GM12892 (cell line): ENCODE results near the gene TRPM4.
"Not testable (repeated sequence)": the region's sequence is repeated elsewhere in the genome, so short reads cannot be mapped to it uniquely, and the experiment has no call there.

Source experiments
- DNase-seq: peaks from one replicate; pipeline ENCODE4 v3.0.0; 2011; ENCODE audit not compliant: insufficient read length
- FAIRE-seq: peaks from 2 replicates; lab custom pipeline; 2011; peaks lifted over from hg19 to GRCh38; lab: Jason Lieb, UNC
- POLR2A ChIP-seq: IDR thresholded peaks from 2 replicates; pipeline ENCODE4 v1.6.1; 2011; ENCODE audit warnings: low read depth, low read length, control low read depth
- POLR2AphosphoS5 ChIP-seq: IDR thresholded peaks from 2 replicates; pipeline ENCODE4 v1.6.1; 2011; ENCODE audit warnings: low read depth, low read length, control low read depth
- TAF1 ChIP-seq: IDR thresholded peaks from 2 replicates; pipeline ENCODE4 v1.6.1; 2011; ENCODE audit warnings: low read depth, mild to moderate bottlenecking, control low read depth, low read length, borderline replicate concordance

The TRPM4 gene

DNA sequence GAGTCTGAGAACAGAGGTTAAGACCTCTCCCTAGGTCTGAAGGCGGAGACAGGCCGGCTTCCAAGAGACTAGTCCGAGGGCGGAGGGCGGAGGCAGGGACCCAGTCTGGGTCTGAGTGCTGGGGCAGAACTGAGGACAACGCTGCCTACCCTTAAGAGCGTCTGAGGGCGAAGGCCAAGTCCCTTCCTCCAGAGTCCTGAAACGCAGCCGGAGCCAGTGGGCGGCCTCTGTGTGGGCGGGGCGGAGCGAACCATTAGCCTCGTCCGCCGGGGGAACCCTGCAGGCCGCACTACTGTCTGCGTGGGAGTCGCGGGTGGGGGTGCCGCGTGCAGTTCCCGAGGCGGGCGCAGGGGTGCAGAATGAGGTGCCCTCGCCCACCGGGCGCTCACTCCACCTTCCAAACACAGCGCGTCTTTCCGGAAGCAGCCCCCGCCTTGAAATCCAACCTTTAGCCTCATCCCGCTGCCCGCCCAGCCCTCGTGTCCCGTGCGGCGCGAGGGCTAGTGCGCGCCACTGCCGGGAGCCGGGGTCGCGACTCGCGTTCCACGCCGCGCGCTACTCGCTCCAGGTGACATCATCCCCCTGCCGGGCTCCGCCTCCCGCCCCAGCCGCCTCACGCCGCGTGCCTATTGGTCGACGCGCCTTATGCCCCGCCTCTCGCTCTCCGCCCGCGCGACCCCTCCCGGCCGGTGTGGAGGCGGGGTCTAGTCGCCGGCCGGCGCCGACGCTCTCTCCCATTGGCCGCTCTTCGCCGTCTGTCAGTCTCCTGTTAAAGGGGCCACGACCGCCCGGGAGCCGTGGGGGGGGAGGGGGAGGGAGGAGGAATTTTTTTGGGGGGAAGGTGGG lies 38.8 kb upstream of the TRPM4 start, which contains the start of gene C19orf73:
Gene C19orf73 (minus strand): TSS at position 579 of the 846 bp plus-strand sequence. CDS start 121 bp downstream, at position 458.
- peak; percentile 66; the same call in 1 of the 2 replicates for TF ChIP-seq POLR2A
- no peak for TF ChIP-seq TAF1
- TF ChIP-seq POLR2AphosphoS5 = no peak; the same call in 1 of the 2 replicates
- peak; percentile 99 for FAIRE-seq
- DNase-seq = peak; percentile 96

DNA sequence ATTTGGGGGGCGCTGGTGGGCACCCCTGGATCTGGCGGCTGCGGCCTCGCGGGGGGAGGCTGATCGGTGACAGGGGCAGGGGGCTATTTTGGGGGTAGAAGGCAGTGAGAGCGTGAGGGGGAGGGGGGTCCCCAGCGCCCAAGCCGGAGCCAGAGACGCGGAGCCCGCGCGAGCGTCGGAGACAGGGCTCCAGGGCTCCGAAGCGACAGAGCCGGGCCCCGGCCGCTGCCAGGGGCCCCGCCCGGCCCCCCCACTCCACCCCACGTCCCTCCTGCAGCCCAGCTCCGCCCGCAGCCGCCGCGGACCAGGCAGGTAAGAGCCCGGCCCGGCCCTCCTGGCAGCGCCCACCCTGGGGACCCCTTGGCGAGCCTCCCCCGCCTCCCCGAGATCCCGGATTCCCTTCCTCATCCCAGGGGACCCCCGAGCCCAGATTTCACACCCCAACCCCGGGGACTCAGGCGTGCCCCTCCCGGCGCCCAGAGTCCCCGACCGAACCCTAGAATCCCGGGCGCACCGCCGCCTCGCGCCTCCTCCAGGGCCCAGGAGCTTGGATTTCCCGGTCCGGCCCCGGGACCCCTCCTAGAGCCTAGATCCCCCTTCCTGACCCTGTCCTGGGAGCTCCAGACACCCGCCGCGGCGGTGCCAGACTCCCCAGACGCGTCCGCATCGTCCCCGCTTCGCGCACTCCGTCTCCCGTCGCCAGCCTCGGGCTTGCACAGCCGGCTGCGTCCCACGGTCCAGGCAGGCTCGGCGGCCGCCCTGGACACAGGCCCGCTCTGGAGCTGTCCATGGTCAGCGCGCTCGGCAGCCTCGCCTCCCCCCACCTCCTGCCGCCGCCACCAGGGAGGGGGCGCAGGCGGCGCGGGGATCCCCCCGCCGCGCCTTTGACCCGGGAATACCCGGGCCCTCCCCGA lies 37.9 kb upstream of the TRPM4 start, which contains the start of gene PPFIA3:
Gene PPFIA3 (plus strand): TSS at position 134 of the 914 bp plus-strand sequence. CDS start 8,330 bp downstream, outside the sequence.
- TF ChIP-seq TAF1 = no peak
- TF ChIP-seq POLR2AphosphoS5 = no peak
- no peak for TF ChIP-seq POLR2A
- no peak for DNase-seq
- peak; percentile 48 for FAIRE-seq

DNA sequence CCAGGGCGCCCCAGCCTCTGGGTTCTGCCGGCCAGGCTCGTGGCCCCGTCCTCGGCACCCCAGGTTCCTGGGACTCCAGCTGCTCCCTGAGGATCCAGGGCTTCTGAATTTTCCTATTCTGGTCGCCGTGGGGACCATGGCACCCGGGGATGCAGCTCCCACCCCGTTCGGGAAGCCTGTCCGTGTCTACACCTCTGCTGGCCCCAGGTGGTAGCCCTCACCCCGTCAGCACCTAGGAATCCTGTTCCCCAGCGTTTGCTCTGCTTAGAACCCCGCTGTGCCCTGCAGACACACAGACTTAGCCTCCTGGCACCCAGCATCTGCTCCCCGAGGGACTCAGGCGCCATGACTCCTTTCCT lies 37.3 kb upstream of the TRPM4 start:
- no peak for DNase-seq
- TF ChIP-seq TAF1 = no peak
- no peak for TF ChIP-seq POLR2AphosphoS5
- no peak for TF ChIP-seq POLR2A
- no peak for FAIRE-seq

DNA sequence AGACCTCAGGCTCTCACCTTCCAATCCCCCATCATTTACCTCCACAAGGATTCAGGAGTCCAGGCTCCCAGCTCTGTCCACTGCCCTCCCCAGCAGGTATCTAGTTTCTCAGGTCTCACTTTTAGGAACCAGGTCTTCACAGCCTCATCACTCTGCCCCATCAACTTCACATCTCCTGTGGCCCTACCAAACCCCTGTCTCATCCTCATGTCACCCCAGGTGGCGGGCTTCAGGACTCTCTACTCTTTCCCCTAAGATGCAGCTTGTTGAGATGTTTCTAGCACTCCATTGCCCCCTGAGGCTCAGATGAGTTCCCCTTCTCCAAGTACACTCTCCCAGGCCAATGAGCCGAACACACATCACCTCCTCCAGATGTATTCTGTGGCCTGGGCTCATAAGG lies 36.7 kb upstream of the TRPM4 start:
- TF ChIP-seq TAF1 = no peak
- TF ChIP-seq POLR2A = no peak
- TF ChIP-seq POLR2AphosphoS5 = no peak
- FAIRE-seq = no peak
- DNase-seq = no peak

DNA sequence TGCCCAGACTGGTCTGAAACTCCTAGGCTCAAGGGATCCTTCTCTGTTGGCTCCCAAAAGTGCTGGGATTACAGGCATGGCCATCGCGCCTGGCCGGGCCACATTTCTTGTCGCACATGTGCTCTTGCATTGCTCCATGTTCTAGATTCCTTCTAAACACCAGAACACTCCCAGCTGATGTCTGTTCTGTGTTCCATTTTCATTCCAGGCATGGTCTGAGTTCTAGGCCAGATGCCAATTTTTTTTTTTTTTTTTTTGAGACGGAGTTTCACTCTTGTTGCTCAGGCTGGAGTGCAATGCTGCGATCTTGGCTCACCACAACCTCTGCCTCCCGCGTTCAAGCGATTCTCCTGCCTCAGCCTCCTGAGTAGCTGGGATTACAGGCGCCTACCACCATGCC lies 35.8 kb upstream of the TRPM4 start:
- not testable (repeated sequence) for DNase-seq, FAIRE-seq

DNA sequence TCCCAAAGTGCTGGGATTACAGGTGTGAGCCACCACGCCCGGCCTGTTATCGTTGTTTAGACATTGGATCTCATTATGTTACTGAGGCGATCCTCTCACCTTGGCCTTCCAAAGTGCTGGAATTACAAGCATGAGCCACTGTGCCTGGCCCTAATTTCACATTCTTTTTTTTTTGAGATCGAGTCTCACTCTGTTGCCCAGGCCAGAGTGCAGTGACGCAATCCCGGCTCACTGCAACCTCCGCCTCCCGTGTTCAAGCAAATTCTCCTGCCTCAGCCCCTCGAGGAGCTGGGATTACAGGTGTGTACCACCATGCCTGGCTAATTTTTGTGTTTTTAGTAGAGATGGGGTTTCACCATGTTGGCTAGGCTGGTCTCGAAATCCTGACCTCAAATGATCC lies 34.3 kb upstream of the TRPM4 start:
- not testable (repeated sequence) for DNase-seq, FAIRE-seq

DNA sequence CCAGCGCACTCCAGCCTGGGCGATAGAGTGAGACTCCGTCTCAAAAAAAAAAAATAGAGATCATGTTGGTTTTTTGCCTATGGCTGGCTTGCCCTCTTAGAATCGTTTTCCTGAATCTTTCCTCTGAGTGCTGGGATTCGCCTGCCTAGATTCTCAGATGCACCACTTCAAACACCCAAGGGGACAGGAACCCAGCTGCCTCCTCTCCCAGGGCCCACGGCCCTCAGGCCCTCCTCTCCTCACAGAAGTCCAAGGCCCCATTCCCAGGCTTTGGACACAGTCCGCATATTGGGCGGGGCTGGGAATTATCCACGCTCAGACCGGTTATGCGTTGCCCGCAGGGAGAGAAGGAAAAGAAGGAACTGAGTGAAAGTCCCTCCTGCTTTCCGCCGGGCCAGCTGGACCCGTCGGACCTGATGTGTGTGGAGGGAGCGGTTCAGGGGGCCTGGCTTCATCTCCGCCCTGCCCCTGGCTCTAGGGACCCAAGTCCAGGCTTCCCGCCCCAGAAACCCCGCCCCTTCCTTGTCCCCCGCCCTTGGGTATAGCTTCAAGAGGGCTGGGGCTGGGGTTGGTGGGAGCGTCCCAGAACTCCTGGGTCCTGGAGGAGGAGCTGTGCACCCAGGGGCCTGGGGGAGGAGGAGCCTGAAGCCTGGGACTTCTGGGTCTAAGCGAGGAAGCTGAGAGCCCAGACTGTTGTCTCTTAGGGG lies 32.4 kb upstream of the TRPM4 start:
- no peak for DNase-seq
- FAIRE-seq = no peak
- no peak for TF ChIP-seq TAF1

DNA sequence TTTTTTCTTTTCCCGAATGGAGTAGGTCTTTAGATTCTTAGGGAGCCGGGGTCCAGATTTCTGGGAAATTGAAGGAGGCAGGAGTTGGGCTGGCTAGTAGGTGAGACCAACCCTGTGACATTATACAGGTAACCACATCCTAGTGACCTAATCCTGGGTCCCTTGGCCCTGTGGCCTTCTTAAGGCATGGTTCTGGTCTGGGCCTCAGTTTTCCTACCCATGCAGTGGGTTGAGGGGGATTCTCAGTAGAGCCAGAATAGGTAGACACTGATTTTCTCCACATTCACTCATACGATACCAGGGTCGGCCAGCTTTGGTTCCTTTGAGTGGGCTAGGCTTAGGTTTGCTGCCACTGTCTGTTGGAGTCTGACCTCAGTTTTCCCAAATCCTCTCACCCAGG lies 31.0 kb upstream of the TRPM4 start:
- TF ChIP-seq TAF1 = no peak
- no peak for TF ChIP-seq POLR2AphosphoS5
- no peak for TF ChIP-seq POLR2A
- no peak for FAIRE-seq
- DNase-seq = no peak

DNA sequence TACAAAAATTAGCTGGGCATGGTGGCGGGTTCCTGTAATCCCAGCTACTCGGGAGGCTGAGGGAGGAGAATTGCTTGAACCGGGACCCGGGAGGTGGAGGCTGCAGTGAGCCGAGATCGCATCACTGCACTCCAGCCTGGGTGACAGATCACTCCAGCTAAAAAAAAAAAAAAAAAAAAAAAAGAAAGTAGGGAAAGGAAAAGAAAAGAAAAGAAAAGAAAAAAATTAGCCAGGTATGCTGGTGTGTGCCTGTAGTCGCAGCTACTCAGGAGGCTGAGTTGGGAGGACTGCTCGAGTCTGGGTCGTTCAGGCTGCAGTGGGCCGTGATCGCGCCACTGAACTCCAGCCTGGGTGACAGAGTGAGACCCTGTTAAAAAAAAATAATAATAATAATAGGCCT lies 30.4 kb upstream of the TRPM4 start:
- not testable (repeated sequence) for DNase-seq

DNA sequence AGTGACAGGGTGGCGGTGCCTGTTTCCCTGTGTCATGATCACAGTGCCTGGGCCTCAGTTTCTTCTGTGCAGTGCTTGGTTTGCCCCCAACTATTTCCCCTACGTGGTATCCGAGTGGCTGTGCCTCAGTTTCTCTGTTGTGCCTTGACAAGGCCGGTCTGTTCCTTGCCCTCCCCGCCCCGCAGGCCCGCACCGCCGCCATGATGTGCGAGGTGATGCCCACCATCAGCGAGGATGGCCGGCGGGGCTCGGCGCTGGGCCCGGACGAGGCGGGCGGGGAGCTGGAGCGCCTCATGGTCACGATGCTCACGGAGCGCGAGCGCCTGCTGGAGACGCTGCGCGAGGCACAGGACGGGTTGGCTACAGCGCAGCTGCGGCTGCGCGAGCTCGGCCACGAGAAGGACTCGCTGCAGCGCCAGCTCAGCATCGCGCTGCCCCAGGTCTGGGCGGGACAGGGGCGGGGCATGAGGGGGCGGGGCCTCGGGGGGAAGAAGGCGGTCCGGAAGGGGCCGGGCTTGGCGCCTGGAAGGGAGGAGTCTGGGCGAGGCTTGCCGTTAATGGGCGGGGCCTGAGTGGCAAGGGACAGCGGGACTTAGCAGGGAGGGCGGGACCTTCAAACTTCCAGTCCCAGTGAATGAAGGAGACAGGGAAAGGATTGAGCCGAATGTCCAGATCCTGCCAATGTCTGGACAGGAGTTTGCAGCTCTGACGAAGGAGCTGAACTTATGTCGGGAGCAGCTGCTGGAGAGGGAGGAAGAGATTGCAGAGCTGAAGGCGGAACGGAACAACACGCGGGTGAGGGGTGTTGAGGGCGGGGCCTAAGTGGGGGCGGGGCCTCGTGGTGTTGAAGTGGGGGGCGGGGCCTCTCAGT lies 29.7 kb upstream of the TRPM4 start:
- TF ChIP-seq POLR2A = no peak
- TF ChIP-seq POLR2AphosphoS5 = no peak
- no peak for TF ChIP-seq TAF1

More for the DNA sequence above, 30.4 kb upstream of the TRPM4 start:
- not testable (repeated sequence) for FAIRE-seq

DNA sequence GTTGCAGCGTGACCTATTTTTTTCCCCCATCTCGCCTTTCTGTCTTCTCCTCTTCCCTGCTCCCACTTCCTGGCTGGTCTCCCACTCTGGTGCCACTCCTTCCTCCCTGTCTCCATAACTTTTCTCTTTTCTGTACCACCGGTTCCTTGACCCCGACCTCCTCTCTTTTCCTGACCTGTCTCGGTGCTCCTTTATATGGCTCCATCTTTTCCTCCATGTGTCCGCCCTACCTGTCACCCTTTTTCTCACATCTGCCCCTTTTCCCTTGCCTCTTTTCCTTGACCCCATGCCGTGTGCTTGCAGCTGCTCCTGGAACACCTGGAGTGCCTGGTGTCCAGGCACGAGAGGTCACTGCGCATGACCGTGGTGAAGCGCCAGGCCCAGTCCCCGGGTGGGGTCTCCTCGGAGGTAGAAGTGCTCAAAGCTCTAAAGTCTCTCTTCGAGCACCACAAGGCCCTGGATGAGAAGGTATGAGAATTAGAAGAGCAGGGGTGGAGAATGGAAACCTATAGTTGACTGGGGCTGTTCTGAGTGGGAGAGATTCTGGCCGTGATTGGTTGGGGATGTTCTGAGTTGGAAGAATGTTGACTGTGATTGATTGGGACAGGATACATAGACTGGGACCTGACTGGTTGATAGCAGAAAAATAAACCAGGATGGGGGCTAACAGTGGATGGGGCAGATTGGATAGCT lies 28.9 kb upstream of the TRPM4 start:
- TF ChIP-seq POLR2AphosphoS5 (no peak), TAF1 (no peak)
- DNase-seq (no peak), FAIRE-seq (no peak)

More for the DNA sequence above, 29.7 kb upstream of the TRPM4 start:
- DNase-seq (peak; percentile 99), FAIRE-seq (peak; percentile 97)
